Caki2 (cell line): ENCODE results near the gene MCM10. TPM values are rescaled to one million over a fixed set of nuclear protein-coding genes. Genes with fewer than 3 reads are reported as not detected.
A peak's percentile ranks its signal among the peaks of the same experiment; 100 is the strongest.
"Not testable (repeated sequence)": the region's sequence is repeated elsewhere in the genome, so short reads cannot be mapped to it uniquely, and the experiment has no call there.

Experiments used
- DNase-seq: peaks from one replicate; pipeline ENCODE4 v3.0.0-alpha.2; 2015; ENCODE audit warnings: low read depth
- in situ Hi-C: cut with HindIII; loops from 2 replicates; pipeline ENCODE4 v1.10.0; 2016; ENCODE audit warnings: low sequenced_read_pairs, low pct_unique_long_range_greater_than_20kb, mixed read lengths
- total RNA-seq: library from RNA; depleted of rRNA; stranded (reverse); fragments of >200 nt; shearing (Covaris generic); gene quantifications from 2 replicates; pipeline ENCODE4 v1.2.3, GENCODE V29; 2014; ENCODE audit warnings: low replicate concordance

MCM10 gene
- total RNA-seq, 1 experiment from 2014 or later: 19.9 TPM

DNA sequence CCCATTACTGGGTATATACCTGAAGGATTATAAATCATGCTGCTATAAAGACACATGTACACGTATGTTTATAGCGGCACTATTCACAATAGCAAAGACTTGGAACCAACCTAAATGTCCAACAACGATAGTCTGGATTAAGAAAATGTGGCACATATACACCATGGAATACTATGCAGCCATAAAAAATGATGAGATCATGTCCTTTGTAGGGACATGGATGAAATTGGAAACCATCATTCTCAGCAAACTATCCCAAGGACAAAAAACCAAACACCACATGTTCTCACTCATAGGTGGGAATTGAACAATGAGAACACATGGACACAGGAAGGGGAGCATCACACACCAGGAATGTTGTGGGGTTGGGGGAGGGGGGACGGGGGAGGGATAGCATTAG is 5.5 kb upstream of the MCM10 start:
- in situ Hi-C loops, DNase-seq: not testable (repeated sequence)

DNA sequence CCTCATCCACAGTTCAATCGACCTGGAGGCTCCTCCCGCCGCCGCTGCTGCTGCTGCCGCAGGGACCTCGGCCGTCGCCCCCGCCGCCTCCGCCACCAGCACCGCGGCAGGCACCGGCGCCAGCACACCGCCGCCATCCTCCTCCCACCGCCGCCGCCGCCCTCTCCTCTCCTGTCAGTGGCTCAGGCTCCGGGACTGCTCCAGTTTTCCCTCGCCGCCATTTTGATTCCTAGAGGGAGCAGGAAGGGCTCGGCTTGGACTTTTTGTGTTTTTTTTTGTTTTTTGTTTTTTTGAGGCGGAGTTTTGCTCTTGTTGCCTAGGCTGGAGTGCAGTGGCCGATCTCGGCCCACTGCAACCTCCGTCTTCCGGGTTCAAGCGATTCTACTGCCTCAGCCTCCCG is 3.0 kb upstream of the MCM10 start:
- no peak for DNase-seq
- in situ Hi-C loops: no loop called here

DNA sequence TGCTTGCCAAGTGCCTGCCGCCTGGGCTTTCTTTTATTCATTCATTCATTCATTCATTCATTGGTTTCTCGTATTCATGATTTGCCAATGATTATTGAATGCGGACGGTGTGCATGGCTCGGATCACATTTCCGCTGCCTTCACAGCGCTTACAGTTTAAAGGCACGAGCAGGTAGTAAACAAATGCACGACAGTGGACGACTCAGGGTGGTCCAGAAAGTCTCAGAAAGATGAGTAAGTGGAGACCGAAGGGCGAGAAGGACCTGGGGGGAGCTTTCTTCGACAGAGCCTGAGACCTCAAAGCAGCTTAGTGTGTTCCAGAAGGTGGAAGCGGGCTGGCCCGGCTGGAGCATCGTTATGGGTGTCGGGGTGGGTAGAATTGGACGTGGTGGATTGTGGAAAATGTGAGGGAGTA is 506 bp downstream of the MCM10 start:
- peak; percentile 12 for DNase-seq
- in situ Hi-C loops: no loop called here

DNA sequence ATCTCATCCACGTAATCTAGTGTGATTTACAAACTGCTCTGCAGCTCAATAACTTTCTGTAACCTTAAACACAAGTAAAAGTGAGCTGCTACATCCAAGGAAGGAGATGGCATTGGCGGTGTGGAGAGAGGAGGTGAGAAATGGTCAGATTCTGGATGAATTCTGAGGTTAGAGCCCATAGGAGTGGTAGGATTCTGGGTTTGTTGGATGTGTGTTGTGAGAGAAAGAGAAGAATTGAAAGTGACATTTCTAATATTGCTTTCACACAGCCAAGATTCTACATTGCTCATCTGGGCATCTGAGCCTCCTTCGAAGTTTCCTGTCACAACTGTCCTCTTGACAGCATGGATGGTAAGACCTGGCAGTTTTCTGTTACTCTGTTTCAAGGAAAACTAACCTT is 2.5 kb downstream of the MCM10 start:
- in situ Hi-C loops: no loop called here
- DNase-seq: no peak

DNA sequence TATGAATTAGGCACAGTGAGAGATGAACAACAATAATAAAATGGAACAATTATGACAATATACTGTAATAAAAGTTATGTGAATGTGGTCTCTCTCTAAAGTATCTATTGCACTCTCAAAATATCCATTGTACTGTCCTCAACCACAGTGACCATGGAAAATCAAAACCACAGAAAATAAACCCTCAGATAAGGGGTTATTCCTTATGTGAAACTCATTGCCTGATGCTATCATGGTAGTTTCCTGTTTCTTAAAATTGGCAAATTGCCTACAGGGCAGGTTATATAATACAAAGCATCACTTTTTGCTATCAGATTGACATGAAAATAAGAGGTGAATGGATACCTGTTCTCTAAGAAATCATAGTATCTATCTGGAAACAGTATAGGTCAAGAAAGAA is 3.8 kb downstream of the MCM10 start:
- DNase-seq: no peak
- in situ Hi-C loops: no loop called here

DNA sequence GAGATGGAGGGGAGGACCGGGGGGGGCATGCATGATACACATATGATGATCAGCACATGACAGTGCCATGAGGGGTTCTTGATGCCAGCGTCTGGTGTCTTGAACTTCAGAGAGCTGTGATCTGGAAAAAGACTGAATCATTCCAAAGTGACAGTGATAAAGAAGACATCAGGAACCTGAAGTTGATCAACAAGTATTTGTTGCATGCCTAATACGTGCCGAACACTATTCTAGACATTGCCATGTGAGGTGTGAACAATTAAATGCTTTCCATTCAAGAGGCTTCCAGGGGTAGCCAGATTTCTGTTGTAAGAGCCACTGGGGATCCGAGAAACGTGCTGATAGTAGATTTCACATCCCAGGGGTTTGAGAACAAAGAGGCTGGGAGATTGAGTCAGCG is 6.2 kb downstream of the MCM10 start:
- in situ Hi-C loops: no loop called here
- DNase-seq: no peak

DNA sequence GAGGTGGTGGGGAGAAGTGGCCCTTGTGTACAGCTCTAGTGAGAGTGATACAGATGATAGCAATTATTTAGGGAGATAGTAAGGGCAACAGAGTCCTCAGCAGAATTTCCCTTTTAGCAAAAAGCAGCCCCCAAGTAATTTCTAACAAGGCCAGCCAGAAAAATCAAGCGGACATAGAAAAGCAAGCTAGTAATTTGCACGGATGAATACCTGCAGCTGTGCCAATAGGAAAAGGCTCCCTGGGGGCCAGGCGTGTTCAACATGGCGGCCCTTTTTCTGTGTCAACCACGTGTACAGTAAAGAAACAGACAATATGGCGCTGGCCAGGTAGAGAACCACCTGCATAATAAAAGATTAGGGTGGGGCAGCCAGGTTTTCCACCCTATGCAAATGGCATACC is 7.4 kb downstream of the MCM10 start:
- in situ Hi-C loops: no loop called here
- no peak for DNase-seq

DNA sequence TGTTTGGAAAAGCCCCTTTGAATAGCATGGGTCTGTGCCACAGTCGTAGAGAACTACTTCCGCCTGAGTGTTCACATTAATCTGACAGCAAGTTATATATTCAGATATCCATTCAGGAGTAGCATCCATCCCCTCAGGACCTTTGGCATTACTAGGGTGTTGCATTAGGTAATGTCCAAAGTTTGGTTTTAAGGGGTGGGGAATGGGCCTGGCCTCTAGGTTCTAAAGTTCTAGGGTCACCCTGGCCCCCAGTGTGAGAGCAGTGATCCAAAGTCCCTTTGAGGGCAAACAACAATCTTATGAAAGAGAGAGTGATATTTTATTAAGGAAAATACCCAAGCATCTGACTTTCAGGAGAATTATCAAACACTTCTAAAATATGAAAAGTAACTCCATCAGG is 12.3 kb downstream of the MCM10 start:
- DNase-seq: no peak
- in situ Hi-C loops: no loop called here

DNA sequence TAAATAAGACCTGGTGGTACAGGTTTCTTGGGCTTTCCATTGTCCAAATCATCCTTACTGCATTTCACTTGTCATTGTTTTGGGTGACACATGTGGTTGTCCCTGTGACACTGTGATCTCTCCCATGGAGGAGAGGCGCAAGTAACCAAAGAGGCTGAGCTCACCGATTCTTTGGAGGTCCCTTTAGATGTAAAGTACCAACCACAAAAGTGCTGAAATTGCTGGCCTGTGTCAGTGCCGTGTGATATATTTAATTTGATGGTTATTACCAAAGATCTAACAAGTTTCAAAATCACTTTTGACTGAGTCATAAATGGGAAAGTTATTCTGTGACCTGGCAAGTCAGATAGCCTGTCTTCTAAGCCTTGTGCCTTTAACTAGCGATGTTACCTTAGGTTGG is 19.4 kb downstream of the MCM10 start:
- in situ Hi-C loops: no loop called here
- DNase-seq: no peak

DNA sequence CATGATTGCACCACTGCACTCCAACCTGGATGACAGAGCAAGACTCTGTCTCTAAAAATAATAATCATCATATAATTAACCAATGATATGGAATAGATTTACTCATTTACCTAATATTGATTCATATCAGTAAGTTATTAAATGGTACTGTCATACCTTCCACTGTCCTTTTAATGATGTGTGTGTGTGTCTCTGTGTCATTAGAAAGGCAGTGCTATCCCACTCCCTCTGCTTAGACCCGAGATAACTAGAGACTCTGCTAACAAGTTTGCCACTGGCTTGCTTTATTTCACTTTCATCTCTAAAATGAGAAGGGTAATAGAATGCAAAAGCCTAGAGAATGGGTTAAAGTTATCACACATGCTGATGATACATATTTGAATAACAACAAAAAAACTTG is 21.1 kb downstream of the MCM10 start:
- in situ Hi-C loops: no loop called here
- no peak for DNase-seq

DNA sequence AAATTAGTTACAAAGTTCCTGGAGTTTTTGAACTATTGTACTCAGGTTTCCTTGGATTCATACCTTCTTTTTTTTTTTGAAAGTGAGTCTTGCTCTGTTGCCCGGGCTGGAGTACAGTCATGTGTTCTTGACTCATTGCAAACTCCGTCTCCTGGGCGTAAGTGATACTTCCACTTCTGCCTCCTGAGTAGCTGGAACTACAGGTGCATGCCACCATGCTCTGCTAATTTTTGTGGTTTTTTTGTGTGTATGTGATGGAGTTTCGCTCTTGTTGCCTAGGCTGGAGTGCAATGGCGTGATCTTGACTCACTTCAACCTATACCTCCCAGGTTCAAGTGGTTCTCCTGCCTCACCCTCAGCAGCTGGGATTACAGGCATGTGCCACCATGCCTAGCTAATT is 22.3 kb downstream of the MCM10 start:
- in situ Hi-C loops: no loop called here
- no peak for DNase-seq

DNA sequence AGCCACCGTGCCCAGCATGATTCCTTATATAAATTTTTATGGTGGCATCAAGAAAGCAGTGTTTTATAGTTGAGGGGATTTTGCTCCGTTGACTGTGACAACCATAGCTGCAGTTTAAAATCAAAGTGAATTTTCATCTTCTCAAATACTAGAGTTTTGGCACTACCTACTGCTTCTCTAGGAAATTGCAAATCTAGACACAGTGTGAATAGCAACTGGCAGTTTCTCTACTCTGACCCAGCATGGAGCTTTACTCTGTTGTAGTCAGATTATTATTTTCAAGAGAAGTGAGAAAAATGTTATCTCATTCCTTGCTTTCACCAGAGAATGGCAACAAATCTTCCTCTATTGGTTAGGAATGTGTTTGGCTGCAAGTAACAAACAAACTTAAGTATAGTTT is 22.9 kb downstream of the MCM10 start:
- DNase-seq: no peak
- in situ Hi-C loops: no loop called here

DNA sequence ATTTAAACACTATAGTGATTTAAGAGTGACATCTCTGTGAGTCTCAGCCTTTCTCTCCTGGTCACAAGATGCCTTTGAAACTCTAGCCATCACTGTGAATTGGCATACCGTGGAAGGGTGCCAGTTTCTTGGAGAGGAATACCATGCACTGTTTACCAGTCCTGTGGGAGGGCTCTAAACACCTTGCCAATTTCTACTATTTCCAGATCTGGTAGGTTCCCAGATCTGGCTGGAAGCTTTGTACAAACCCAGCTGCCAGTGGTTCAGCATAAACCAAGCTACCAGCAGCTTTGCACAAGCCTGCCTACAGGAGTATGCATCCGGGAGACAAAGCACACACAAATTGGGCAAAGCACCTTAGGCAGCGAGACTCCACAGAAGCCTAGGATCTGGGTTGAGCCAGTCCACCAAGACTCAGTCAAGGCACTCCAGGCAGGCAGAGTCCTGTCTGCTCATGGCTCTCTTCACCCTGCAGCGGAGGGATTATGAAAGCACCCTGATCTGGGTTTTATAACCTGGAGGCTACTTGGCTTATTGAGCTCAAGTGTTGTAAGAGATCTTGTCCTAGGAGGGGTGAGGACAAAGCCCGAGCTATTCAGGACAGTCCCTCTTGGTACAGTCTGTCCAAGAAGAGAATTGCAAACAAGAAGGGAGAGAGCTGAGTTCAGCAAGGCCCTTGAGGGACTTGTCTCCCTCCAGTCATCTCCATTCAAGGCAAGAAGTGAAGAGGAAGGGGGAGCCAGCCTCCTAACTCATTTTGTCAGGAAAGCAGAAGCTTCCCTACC is 23.6 kb downstream of the MCM10 start:
- no peak for DNase-seq
- in situ Hi-C loops: no loop called here

DNA sequence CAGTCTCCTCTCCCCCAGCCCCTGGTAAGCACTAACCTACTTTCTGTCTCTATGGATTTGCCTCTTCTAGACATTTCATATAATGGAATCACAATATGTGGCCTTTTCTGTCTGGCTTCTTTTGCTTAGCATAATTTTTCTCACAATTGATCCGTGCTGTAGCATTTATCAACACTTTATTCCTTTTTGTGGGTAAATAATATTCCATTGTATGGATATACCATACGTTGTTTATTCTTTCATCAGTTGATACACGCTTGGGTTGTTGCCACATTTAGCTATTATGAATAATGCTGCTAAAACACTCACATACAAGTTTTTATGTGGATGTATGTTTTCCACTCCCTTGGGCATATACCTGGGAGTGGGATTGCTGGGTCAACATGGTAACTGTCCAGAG is 25.8 kb downstream of the MCM10 start:
- DNase-seq: no peak
- in situ Hi-C loops: no loop called here

DNA sequence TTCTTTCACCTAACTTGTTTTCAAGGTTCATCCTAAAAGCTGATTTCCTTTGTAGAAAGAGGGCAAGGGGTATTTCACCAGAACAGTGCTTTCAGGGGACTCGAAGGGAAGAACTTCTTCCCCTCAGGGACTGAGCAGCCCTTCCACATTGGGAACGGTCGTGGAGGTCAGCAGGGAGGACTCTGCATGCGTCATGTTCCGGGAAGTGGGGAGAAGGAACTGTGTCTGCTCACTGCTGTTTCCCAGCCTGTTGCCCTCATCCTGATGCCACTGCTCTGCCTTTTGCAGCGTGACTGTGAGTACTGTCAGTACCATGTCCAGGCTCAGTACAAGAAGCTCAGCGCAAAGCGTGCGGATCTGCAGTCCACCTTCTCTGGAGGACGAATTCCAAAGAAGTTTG is 27.2 kb downstream of the MCM10 start:
- in situ Hi-C loops: no loop called here
- no peak for DNase-seq

DNA sequence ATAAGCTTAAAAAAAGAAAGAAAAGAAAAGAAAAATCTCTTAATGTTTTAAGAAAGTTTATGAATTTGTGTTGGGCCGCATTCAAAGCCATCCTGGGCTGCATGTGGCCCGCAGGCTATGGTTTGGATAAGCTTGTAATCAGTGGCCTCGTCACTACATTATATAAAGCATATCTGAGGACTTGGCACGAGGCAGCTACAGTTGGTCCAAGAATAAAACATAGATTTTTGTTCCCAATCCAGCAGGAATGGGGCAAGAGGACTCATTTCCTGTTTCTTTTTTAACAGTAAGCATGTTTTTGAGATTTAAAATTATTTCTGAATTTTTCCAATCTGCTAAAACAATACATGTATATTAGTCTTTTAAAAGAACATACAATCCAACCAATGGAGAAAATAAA is 28.6 kb downstream of the MCM10 start:
- DNase-seq: no peak
- in situ Hi-C loops: no loop called here

DNA sequence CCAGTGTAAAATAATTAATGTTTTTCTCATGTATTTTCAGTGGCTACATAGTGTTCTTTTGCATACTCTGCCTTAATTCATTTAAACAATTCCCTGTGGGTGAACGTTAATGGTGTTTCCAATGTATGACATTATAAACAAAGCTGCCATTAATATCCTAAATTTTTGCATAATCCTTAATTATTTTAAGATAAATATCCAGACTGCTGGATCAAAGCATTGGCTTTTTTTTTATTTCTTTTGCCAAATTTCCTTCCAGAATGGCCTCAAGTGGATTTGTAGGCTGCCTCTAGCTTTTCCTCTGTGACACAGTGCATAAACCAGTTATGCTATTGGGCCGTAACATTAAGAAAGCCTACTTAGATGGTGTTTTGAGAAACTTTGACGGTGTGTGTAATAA is 29.5 kb downstream of the MCM10 start:
- in situ Hi-C loops: no loop called here
- DNase-seq: no peak

DNA sequence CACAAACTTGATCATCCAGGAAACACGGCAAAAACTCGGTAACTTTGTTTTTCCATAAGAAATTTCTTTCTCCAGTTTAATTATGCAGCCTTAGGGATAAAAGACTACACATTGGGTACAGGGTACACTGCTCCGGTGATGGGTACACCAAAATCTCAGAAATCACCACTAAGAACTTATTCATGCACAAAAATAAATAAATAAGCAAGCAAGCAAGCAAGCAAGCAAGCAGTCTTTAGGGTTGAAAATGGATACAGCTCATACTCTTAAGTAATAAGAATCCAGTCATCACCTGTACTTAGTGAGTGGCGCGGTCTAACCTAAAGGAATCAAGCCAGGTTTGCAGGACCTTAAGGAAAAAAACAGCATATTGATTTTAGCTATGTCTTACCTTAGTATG is 30.0 kb downstream of the MCM10 start:
- no peak for DNase-seq

DNA sequence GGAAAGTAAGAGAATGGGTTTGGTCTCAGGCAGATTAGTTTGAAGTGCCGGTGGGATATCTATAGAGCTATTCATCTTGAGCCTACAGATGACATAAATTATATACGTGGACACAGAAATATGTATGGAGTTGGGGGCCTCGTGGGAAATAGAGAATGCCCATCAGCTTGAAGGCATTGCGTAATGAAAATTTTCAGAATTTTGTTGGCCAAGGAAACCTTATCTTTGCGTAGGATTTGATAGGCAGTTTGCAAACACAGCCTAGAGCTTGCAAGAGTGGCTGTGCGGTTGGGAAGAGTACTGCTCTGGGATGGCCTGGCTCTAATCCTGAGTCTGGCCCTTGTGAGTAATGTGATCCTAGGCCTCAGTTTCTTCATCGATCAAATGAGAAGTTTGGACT is 32.3 kb downstream of the MCM10 start:
- no peak for DNase-seq
- in situ Hi-C loops: no loop called here

More for the DNA sequence above, 30.0 kb downstream of the MCM10 start:
- in situ Hi-C loops: no loop called here

DNA sequence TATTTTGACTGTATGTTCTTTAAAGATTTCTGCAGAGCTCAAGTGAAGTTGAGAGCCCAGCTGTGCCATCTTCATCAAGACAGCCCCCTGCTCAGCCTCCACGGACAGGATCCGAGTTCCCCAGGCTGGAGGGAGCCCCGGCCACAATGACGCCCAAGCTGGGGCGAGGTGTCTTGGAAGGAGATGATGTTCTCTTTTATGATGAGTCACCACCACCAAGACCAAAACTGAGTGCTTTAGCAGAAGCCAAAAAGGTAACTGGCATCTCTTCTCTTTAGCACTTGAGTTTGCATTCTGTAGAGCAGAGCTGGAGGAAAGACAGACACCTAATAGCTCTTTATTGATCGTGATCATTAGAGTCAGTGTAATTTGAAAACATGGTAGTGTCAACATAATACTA is 33.7 kb downstream of the MCM10 start:
- in situ Hi-C loops: no loop called here
- no peak for DNase-seq

DNA sequence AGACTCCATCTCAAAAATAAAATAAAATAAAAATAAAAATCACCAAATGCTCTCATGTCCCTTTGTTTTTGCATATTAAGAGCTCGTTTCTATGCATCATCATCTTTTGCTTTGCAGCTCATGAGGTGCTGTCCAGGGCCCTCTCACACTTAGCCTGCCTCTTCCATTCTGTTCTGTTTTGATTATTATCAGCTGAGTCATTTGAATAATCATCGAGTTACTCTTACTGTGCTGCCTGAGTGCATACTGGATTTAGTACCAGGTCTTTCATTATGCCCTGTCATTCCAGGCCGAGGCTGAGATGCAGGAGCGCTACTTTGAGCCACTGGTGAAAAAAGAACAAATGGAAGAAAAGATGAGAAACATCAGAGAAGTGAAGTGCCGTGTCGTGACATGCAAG is 39.8 kb downstream of the MCM10 start:
- in situ Hi-C loops: no loop called here
- no peak for DNase-seq
